ENCODE results near the gene DNASE1L2. TPM values are rescaled to one million over a fixed set of nuclear protein-coding genes. Genes with fewer than 3 reads are reported as not detected.

DNASE1L2 gene
- total RNA-seq, 1 experiment from 2014 or later, result 2.7 TPM

DNA sequence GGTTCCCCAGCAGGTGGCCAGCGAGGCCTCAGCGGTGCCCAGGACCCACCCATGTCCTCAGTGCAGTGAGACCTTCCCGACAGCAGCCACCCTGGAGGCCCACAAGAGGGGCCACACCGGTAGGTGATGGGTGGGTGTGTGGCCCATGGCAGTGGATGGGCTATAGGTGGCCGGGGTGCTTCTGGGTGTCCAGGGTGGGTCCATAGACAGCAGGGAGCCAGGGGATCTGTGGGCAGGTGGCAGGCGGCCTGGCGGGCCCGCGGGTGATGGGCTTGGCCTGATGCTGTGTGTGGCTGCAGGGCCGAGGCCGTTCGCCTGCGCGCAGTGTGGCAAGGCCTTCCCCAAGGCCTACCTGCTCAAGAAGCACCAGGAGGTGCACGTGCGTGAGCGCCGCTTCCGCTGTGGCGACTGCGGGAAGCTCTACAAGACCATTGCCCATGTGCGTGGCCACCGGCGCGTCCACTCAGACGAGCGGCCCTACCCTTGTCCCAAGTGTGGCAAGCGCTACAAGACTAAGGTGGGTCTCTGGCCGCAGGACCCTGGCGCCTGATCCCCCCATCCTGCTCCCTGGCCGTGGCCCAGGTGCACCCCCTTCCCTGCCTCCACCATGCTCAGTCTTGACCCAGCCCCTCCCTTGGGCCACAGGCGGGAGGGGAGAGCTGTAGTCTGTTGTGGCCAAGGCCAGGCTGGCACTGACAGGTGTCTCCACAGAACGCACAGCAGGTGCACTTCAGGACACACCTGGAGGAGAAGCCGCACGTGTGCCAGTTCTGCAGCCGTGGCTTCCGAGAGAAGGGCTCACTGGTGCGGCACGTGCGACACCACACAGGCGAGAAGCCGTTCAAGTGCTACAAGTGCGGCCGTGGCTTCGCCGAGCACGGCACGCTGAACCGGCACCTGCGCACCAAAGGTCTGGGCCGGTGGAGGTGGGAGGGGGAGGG lies 2.1 kb upstream of the DNASE1L2 start:
- TF ChIP-seq, protein P1, sequence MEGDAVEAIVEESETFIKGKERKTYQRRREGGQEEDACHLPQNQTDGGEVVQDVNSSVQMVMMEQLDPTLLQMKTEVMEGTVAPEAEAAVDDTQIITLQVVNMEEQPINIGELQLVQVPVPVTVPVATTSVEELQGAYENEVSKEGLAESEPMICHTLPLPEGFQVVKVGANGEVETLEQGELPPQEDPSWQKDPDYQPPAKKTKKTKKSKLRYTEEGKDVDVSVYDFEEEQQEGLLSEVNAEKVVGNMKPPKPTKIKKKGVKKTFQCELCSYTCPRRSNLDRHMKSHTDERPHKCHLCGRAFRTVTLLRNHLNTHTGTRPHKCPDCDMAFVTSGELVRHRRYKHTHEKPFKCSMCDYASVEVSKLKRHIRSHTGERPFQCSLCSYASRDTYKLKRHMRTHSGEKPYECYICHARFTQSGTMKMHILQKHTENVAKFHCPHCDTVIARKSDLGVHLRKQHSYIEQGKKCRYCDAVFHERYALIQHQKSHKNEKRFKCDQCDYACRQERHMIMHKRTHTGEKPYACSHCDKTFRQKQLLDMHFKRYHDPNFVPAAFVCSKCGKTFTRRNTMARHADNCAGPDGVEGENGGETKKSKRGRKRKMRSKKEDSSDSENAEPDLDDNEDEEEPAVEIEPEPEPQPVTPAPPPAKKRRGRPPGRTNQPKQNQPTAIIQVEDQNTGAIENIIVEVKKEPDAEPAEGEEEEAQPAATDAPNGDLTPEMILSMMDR (conservative IDR thresholded peaks at IDR 0.05; ENCODE audit: low read depth, low read length), result no peak
- no peak for TF ChIP-seq EZH2 (IDR thresholded peaks at IDR 0.05; ENCODE audit: borderline replicate concordance, low read depth, low read length, poor library complexity, severe bottlenecking)
- Histone ChIP-seq H3K36me3 (ENCODE audit: insufficient read depth, low read length, poor library complexity, severe bottlenecking) (peaks cover 34% of the 10 kb centered on the region), H3K27ac (ENCODE audit: low read depth, low read length, poor library complexity, severe bottlenecking) (no peak overlapping the region), H3K27me3 (replicated peaks; ENCODE audit: insufficient read depth, low read depth, low read length, poor library complexity) (no peaks in the 10 kb centered on the region), H3K4me3 (ENCODE audit: low read depth, low read length, poor library complexity, severe bottlenecking) (no peak overlapping the region), H3K9me3 (ENCODE audit: low read depth, low read length, poor library complexity, severe bottlenecking) (no peaks in the 10 kb centered on the region), H3K4me1 (ENCODE audit: insufficient read depth, low read length, poor library complexity, severe bottlenecking) (no peaks in the 10 kb centered on the region)
- intact Hi-C loops (cut with micrococcal nuclease; ENCODE audit: unreplicated experiment), result no loop called here
- ChIA-PET CTCF (no interaction called here), POLR2A (ENCODE audit: low non-redundant PET) (no interaction called here)
- DNase-seq (ENCODE audit: low spot score), result no peak
- BruUV-seq (replicated peaks), result no TSS peak

DNA sequence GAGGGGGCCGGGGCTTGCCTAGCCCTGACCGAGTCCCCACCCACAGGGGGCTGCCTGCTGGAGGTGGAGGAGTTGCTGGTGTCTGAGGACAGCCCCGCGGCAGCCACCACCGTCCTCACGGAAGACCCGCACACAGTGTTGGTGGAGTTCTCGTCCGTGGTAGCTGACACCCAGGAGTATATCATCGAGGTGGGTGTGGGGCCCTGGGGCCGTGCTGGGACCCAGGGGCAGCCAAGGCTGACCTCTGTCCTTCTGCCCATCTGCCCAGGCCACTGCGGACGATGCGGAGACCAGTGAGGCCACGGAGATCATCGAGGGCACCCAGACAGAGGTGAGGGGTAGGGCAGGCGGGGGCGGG lies 1.5 kb upstream of the DNASE1L2 start:
- Histone ChIP-seq H3K27me3 (replicated peaks; ENCODE audit: insufficient read depth, low read depth, low read length, poor library complexity) (no peaks in the 10 kb centered on the region), H3K4me3 (ENCODE audit: low read depth, low read length, poor library complexity, severe bottlenecking) (no peak overlapping the region), H3K4me1 (ENCODE audit: insufficient read depth, low read length, poor library complexity, severe bottlenecking) (no peaks in the 10 kb centered on the region), H3K36me3 (ENCODE audit: insufficient read depth, low read length, poor library complexity, severe bottlenecking) (peaks cover 32% of the 10 kb centered on the region), H3K27ac (ENCODE audit: low read depth, low read length, poor library complexity, severe bottlenecking) (no peak overlapping the region), H3K9me3 (ENCODE audit: low read depth, low read length, poor library complexity, severe bottlenecking) (no peaks in the 10 kb centered on the region)
- ChIA-PET POLR2A (ENCODE audit: low non-redundant PET) (no interaction called here), CTCF (no interaction called here)
- intact Hi-C loops (cut with micrococcal nuclease; ENCODE audit: unreplicated experiment), result no loop called here
- TF ChIP-seq EZH2 (IDR thresholded peaks at IDR 0.05; ENCODE audit: borderline replicate concordance, low read depth, low read length, poor library complexity, severe bottlenecking), result no peak
- TF ChIP-seq, protein P1 (conservative IDR thresholded peaks at IDR 0.05; ENCODE audit: low read depth, low read length), result no peak
- no peak for DNase-seq (ENCODE audit: low spot score)
- BruUV-seq (replicated peaks), result no TSS peak

DNA sequence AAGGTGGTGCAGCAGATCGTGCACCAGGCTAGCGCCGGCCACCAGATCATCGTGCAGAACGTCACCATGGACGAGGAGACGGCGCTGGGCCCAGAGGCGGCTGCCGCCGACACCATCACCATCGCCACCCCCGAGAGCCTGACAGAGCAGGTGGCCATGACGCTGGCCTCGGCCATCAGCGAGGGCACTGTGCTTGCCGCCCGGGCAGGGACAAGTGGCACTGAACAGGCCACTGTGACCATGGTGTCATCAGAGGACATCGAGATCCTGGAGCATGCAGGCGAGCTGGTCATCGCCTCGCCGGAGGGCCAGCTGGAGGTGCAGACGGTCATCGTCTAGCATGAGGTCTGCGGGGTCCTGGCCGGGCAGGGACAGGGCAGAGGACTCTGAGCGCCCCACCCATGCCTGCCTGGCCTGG lies 1.0 kb upstream of the DNASE1L2 start:
- no peak for TF ChIP-seq EZH2 (IDR thresholded peaks at IDR 0.05; ENCODE audit: borderline replicate concordance, low read depth, low read length, poor library complexity, severe bottlenecking)
- TF ChIP-seq, protein P1 (conservative IDR thresholded peaks at IDR 0.05; ENCODE audit: low read depth, low read length), result no peak
- Histone ChIP-seq H3K4me3 (ENCODE audit: low read depth, low read length, poor library complexity, severe bottlenecking) (no peak overlapping the region), H3K4me1 (ENCODE audit: insufficient read depth, low read length, poor library complexity, severe bottlenecking) (no peaks in the 10 kb centered on the region), H3K36me3 (ENCODE audit: insufficient read depth, low read length, poor library complexity, severe bottlenecking) (peaks cover 32% of the 10 kb centered on the region), H3K27me3 (replicated peaks; ENCODE audit: insufficient read depth, low read depth, low read length, poor library complexity) (no peaks in the 10 kb centered on the region), H3K9me3 (ENCODE audit: low read depth, low read length, poor library complexity, severe bottlenecking) (no peaks in the 10 kb centered on the region), H3K27ac (ENCODE audit: low read depth, low read length, poor library complexity, severe bottlenecking) (no peak overlapping the region)
- intact Hi-C loops (cut with micrococcal nuclease; ENCODE audit: unreplicated experiment), result no loop called here
- POLR2A ChIA-PET (ENCODE audit: low non-redundant PET), result no interaction called here
- DNase-seq (ENCODE audit: low spot score), result no peak
- CTCF ChIA-PET, result no interaction called here
- no TSS peak for BruUV-seq (replicated peaks)

All from A673 (cell line).